ENCODE measurements around the gene ZNF771. TPM values are rescaled to one million over a fixed set of nuclear protein-coding genes. Genes with fewer than 3 reads are reported as not detected.
A peak's percentile ranks its signal among the peaks of the same experiment; 100 is the strongest.

The ZNF771 gene
- total RNA-seq, 4 donors from 2014 or later: 7.4 to 28.1 (median 15.1) TPM

DNA sequence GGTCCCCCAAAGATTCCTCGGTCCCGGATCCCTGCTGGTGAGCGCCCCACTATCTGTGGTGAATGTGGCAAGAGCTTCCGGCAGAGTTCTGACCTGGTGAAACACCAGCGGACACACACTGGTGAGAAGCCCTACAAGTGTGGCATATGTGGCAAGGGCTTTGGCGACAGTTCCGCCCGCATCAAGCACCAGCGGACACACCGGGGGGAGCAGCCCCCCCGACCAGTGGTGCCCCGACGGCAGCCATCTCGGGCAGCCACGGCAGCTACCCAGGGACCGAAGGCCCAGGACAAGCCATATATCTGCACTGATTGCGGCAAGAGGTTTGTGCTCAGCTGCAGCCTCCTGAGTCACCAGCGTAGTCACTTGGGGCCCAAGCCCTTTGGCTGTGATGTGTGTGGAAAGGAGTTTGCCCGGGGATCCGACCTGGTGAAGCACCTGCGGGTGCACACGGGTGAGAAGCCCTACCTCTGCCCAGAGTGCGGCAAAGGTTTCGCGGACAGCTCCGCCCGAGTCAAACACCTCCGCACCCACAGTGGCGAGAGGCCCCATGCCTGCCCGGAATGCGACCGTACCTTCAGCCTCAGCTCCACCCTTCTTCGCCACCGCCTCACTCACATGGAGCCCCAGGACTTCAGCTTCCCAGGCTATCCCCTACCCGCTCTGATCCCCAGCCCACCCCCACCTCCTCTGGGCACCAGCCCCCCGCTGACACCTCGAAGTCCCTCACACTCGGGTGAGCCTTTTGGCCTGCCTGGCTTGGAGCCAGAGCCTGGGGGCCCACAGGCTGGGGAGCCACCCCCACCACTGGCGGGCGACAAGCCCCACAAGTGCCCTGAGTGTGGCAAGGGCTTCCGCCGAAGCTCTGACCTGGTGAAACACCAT lies 9.4 kb upstream of the ZNF771 start:
- Histone ChIP-seq H3K4me1 (peaks cover 24 to 50% (median 26%) of the 10 kb centered on the region in 4 donors), H3K27me3 (no peaks in the 10 kb centered on the region), H3K27ac (peak overlapping the region in 2 of 4 donors; percentile 80 to 87), H3K4me3 (no peak overlapping the region), H3K36me3 (peaks cover 0 to 6% (median 0%) of the 10 kb centered on the region in 4 donors), H3K9me3 (no peaks in the 10 kb centered on the region)
- in situ Hi-C loops (cut with MboI; ENCODE audit: low pct_ligation_motif_present in 1 of 4, low pct_unique_long_range_greater_than_20kb in 1 of 4, low sequenced_read_pairs in 3 of 4) (no loop called here), intact Hi-C loops (cut with DNase I; ENCODE audit: low total_unique reads) (no loop called here)
- no peak for TF ChIP-seq POLR2AphosphoS5 (IDR thresholded peaks at IDR 0.05)
- WGBS, 2 donors (ENCODE audit: low coverage in 1 of 2): 94% methylated on average over 39 of the region's 42 CpGs; no CpG with 5 or more reads in 1 of the 2 donors
- DNase-seq: no peak

DNA sequence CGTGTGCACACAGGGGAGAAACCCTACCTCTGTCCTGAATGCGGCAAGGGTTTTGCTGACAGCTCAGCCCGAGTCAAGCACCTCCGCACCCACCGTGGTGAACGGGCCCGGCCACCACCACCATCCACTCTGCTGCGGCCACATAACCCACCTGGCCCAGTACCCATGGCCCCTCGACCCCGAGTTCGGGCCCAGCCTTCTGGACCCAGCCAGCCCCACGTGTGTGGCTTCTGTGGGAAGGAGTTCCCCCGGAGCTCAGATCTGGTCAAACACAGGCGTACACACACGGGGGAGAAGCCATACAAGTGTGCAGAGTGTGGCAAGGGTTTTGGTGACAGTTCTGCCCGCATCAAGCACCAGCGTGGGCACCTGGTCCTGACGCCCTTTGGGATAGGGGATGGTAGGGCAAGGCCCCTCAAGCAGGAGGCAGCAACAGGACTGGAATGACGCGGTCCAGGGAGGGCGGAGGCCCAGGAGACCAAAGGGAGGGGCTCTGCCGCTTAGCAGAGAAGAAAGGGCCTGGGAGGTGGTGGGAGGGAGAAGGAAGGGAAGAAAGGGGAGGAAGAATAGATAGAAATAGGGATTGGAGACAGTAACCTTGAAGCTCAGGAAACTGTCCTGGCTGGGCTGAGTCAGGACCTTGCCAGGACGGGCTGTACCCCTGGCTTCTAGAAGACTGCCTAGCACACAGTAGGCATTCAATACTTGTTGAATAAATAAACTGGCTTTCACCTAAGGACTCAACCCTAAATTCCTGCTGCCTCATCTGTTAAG lies 8.6 kb upstream of the ZNF771 start:
- intact Hi-C loops (cut with DNase I; ENCODE audit: low total_unique reads) (no loop called here), in situ Hi-C loops (cut with MboI; ENCODE audit: low pct_ligation_motif_present in 1 of 4, low pct_unique_long_range_greater_than_20kb in 1 of 4, low sequenced_read_pairs in 3 of 4) (no loop called here)
- Histone ChIP-seq H3K27me3 (no peaks in the 10 kb centered on the region), H3K36me3 (peaks cover 0 to 6% (median 0%) of the 10 kb centered on the region in 4 donors), H3K4me3 (no peak overlapping the region), H3K27ac (peak overlapping the region; percentile 80 to 91 (median 86)), H3K4me1 (peaks cover 24 to 50% (median 26%) of the 10 kb centered on the region in 4 donors), H3K9me3 (no peaks in the 10 kb centered on the region)
- no peak for DNase-seq
- TF ChIP-seq EP300 (IDR thresholded peaks at IDR 0.05; ENCODE audit: low read depth): no peak
- TF ChIP-seq, protein P1, sequence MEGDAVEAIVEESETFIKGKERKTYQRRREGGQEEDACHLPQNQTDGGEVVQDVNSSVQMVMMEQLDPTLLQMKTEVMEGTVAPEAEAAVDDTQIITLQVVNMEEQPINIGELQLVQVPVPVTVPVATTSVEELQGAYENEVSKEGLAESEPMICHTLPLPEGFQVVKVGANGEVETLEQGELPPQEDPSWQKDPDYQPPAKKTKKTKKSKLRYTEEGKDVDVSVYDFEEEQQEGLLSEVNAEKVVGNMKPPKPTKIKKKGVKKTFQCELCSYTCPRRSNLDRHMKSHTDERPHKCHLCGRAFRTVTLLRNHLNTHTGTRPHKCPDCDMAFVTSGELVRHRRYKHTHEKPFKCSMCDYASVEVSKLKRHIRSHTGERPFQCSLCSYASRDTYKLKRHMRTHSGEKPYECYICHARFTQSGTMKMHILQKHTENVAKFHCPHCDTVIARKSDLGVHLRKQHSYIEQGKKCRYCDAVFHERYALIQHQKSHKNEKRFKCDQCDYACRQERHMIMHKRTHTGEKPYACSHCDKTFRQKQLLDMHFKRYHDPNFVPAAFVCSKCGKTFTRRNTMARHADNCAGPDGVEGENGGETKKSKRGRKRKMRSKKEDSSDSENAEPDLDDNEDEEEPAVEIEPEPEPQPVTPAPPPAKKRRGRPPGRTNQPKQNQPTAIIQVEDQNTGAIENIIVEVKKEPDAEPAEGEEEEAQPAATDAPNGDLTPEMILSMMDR (IDR thresholded peaks at IDR 0.05): no peak
- TF ChIP-seq POLR2A (IDR thresholded peaks at IDR 0.05): no peak
- TF ChIP-seq POLR2AphosphoS5 (IDR thresholded peaks at IDR 0.05): no peak
- WGBS, 2 donors (ENCODE audit: low coverage in 1 of 2): 71 to 86% methylated on average over 5 to 22 of the region's 23 CpGs

DNA sequence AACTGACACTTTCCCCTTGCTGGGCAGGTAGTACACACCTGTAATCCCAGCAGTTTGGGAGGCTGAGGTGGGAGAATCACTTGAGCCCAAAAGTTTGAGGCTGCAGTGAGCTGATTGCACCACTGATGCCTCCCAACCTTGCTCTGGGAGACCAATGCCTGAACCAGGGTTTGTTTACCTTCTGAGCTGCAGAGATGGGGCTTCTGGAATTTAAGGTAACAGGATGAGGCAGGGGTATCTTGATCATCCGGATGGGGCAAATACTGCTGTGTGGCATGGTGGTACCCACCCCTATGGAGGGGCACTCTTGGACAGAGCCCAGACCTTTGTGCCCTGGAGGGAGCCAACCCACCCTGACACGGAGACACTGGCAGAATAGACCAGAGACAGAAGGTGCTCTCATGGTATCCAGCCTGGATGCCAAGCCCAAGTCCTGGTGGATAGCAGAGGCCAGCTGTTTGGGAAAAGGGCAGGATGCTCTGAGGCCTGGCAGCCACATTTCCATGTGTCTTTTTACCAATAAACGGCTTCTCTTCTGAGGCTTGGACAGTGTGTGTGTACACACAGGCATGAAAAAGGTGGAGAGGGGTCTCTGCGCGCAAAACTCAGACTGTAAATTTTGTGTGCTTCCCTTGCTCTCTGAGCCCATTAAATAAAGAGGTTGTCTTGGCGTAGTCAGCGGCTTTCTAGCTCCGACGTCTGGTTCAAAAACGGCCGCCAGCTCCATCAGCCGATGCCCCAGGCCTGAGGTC lies 7.8 kb upstream of the ZNF771 start:
- H3K27me3 ChIP-seq: no peaks in the 10 kb centered on the region
- DNase-seq: no peak
- H3K4me1 ChIP-seq: peaks cover 22 to 43% (median 24%) of the 10 kb centered on the region in 4 donors
- peaks cover 0 to 6% (median 0%) of the 10 kb centered on the region in 4 donors for H3K36me3 ChIP-seq
- H3K4me3 ChIP-seq: peak overlapping the region; percentile 39 to 92 (median 54)
- intact Hi-C loops (cut with DNase I; ENCODE audit: low total_unique reads): loop anchor here (2.0 kb wide), 1 partner anchor 45 kb away; the partner anchor contains the start of gene CD2BP2
- in situ Hi-C loops (cut with MboI; ENCODE audit: low pct_ligation_motif_present in 1 of 4, low pct_unique_long_range_greater_than_20kb in 1 of 4, low sequenced_read_pairs in 3 of 4): loop anchor here (25.0 kb wide), 2 partner anchors 287 to 312 kb away; partner anchors contain the start of genes GDPD3 (in 2 of the 4), MAPK3 (in 2 of the 4), PPP4C (in 2 of the 4) and TBX6 (in 2 of the 4)
- no peaks in the 10 kb centered on the region for H3K9me3 ChIP-seq
- H3K27ac ChIP-seq: peak overlapping the region; percentile 80 to 91 (median 86)
- TF ChIP-seq EP300 (IDR thresholded peaks at IDR 0.05; ENCODE audit: low read depth) (no peak), POLR2A (IDR thresholded peaks at IDR 0.05) (no peak), POLR2AphosphoS5 (IDR thresholded peaks at IDR 0.05) (no peak)
- TF ChIP-seq, protein P1 (IDR thresholded peaks at IDR 0.05): no peak
- WGBS, 2 donors (ENCODE audit: low coverage in 1 of 2): 16% methylated on average over 12 of the region's 12 CpGs; no CpG with 5 or more reads in 1 of the 2 donors

DNA sequence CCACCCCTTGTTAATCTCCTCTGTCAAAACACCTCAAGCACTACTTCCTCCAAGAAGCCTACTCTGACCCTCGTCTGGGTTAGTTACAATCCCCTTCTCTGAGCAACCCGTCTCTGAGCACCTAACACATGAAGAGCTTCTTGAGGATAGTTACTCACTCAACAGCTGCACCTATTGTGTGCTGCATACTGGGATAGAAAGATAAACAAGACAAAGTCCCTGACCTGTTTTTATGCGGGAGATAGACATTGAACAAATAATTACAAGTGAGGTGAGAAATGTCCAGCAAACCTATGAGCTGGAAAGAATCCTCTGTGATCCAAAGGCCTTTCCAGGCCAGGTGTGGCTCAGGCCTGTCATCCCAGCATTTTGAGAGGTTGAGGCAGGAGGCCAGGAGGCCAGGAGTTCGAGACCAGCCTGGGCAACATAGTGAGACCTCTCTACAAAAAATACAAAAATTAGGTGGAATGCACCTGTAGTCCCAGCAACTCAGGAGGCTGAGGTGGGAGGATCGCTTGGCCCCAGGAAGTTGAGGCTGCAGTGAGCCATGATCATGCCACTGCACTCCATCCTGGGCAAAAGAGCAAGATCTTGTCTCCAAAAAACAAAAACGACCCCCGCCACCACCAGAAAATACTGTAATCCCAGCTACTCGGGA lies 5.5 kb upstream of the ZNF771 start:
- Histone ChIP-seq H3K4me3 (no peak overlapping the region), H3K9me3 (no peaks in the 10 kb centered on the region), H3K27ac (peak overlapping the region in 1 of 4 donors; percentile 87), H3K4me1 (peaks cover 12 to 33% (median 16%) of the 10 kb centered on the region in 4 donors), H3K27me3 (no peaks in the 10 kb centered on the region), H3K36me3 (peaks cover 0 to 6% (median 0%) of the 10 kb centered on the region in 4 donors)
- no peak for DNase-seq
- intact Hi-C loops (cut with DNase I; ENCODE audit: low total_unique reads) (loop anchor here (2.0 kb wide), 1 partner anchor 47 kb away; the partner anchor contains the start of gene CD2BP2), in situ Hi-C loops (cut with MboI; ENCODE audit: low pct_ligation_motif_present in 1 of 4, low pct_unique_long_range_greater_than_20kb in 1 of 4, low sequenced_read_pairs in 3 of 4) (loop anchor here (25.0 kb wide), 2 partner anchors 290 to 315 kb away; partner anchors contain the start of genes GDPD3 (in 2 of the 4), MAPK3 (in 2 of the 4), PPP4C (in 2 of the 4) and TBX6 (in 2 of the 4))
- TF ChIP-seq POLR2A (IDR thresholded peaks at IDR 0.05) (no peak), EP300 (IDR thresholded peaks at IDR 0.05; ENCODE audit: low read depth) (no peak), POLR2AphosphoS5 (IDR thresholded peaks at IDR 0.05) (no peak)
- TF ChIP-seq, protein P1 (IDR thresholded peaks at IDR 0.05): no peak
- 69 to 75% methylated on average over 5 to 8 of the region's 8 CpGs for WGBS, 2 donors (ENCODE audit: low coverage in 1 of 2)

Data from transverse colon (tissue), 4 donors.